ENCODE results near the gene DOCK2.

GRCh38 chr5:169736653-169737052, 99.6 kb downstream of the DOCK2 start:
- TF ChIP-seq CTCF (IDR thresholded peaks at IDR 0.05; ENCODE audit: control extremely low read depth in 1 of 3, insufficient read depth in 1 of 3, low read depth in 1 of 3, low read length in 3 of 3) (no peak), GTF2F1 (IDR thresholded peaks at IDR 0.05; ENCODE audit: borderline replicate concordance, low read depth, low read length) (no peak), MAX (IDR thresholded peaks at IDR 0.05) (no peak), KDM5A (IDR thresholded peaks at IDR 0.05; ENCODE audit: low read length) (no peak), TAF1 (IDR thresholded peaks at IDR 0.05; ENCODE audit: low read depth, low read length) (no peak), EP300 (IDR thresholded peaks at IDR 0.05; ENCODE audit: borderline replicate concordance in 1 of 2, low read depth in 2 of 2, low read length in 2 of 2) (no peak)
